ENCODE measurements around the gene PTPN2.

Gene PTPN2

GRCh38 chr18:12924616-12925015 is 40.6 kb upstream of the PTPN2 start:
- H3K27me3 ChIP-seq (ENCODE audit: low read length): no peaks in the 10 kb centered on the region
- H3K9ac ChIP-seq (ENCODE audit: low read length): no peak overlapping the region
- TF ChIP-seq, protein P1, sequence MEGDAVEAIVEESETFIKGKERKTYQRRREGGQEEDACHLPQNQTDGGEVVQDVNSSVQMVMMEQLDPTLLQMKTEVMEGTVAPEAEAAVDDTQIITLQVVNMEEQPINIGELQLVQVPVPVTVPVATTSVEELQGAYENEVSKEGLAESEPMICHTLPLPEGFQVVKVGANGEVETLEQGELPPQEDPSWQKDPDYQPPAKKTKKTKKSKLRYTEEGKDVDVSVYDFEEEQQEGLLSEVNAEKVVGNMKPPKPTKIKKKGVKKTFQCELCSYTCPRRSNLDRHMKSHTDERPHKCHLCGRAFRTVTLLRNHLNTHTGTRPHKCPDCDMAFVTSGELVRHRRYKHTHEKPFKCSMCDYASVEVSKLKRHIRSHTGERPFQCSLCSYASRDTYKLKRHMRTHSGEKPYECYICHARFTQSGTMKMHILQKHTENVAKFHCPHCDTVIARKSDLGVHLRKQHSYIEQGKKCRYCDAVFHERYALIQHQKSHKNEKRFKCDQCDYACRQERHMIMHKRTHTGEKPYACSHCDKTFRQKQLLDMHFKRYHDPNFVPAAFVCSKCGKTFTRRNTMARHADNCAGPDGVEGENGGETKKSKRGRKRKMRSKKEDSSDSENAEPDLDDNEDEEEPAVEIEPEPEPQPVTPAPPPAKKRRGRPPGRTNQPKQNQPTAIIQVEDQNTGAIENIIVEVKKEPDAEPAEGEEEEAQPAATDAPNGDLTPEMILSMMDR (IDR thresholded peaks at IDR 0.05; ENCODE audit: insufficient read depth, low read length, poor library complexity, severe bottlenecking): no peak
- TF ChIP-seq EZH2phosphoT487 (conservative IDR thresholded peaks at IDR 0.05; ENCODE audit: low read length): no peak
- H4K20me1 ChIP-seq (ENCODE audit: low read depth, low read length): no peaks in the 10 kb centered on the region
- no peak overlapping the region for H3K27ac ChIP-seq (ENCODE audit: low read depth, low read length)
- H3K4me3 ChIP-seq (ENCODE audit: insufficient read depth, low read length, poor library complexity, severe bottlenecking): no peak overlapping the region
- no peaks in the 10 kb centered on the region for H3K36me3 ChIP-seq (ENCODE audit: low read length)
- H3K9me3 ChIP-seq (ENCODE audit: insufficient read depth, low read length): no peaks in the 10 kb centered on the region
- H3K4me2 ChIP-seq (ENCODE audit: low read depth, low read length, poor library complexity, severe bottlenecking): no peak overlapping the region
- no peaks in the 10 kb centered on the region for H3F3A ChIP-seq (ENCODE audit: insufficient read depth)
- H3K79me2 ChIP-seq (ENCODE audit: insufficient read depth, low read length): no peaks in the 10 kb centered on the region
- H2AFZ ChIP-seq (ENCODE audit: low read depth, low read length, severe bottlenecking): no peak overlapping the region
- H3K9me2 ChIP-seq (replicated peaks; ENCODE audit: insufficient read depth, low read length): no peaks in the 10 kb centered on the region

DNA sequence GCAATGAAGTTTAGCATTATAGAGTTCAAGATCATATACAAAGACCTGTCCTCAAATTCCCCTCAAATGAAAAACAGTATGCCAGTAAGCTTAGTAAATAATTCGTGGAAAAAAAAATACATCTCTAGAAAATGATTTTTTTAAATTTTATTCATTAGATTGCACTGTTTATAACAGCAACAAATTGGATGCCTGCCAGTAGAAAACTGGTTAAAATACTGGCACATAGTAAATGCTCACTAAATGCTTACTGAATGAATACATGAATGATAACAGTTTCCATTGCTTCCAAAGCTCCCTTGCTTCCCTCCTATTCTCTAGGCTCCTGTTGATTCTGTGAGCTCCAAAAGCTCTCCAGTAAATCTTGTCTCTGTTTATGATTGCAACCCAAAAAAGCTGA is 38.2 kb upstream of the PTPN2 start:
- Histone ChIP-seq H3K79me2 (ENCODE audit: insufficient read depth, low read length) (no peaks in the 10 kb centered on the region), H3K9me3 (ENCODE audit: insufficient read depth, low read length) (no peaks in the 10 kb centered on the region), H3K36me3 (ENCODE audit: low read length) (no peaks in the 10 kb centered on the region), H4K20me1 (ENCODE audit: low read depth, low read length) (no peaks in the 10 kb centered on the region), H3K4me3 (ENCODE audit: insufficient read depth, low read length, poor library complexity, severe bottlenecking) (no peak overlapping the region), H3K4me2 (ENCODE audit: low read depth, low read length, poor library complexity, severe bottlenecking) (no peak overlapping the region), H3K9ac (ENCODE audit: low read length) (no peak overlapping the region), H2AFZ (ENCODE audit: low read depth, low read length, severe bottlenecking) (no peak overlapping the region), H3K27ac (ENCODE audit: low read depth, low read length) (no peak overlapping the region), H3F3A (ENCODE audit: insufficient read depth) (no peaks in the 10 kb centered on the region), H3K9me2 (replicated peaks; ENCODE audit: insufficient read depth, low read length) (no peaks in the 10 kb centered on the region), H3K27me3 (ENCODE audit: low read length) (no peaks in the 10 kb centered on the region)
- no peak for TF ChIP-seq EZH2phosphoT487 (conservative IDR thresholded peaks at IDR 0.05; ENCODE audit: low read length)
- TF ChIP-seq, protein P1 (IDR thresholded peaks at IDR 0.05; ENCODE audit: insufficient read depth, low read length, poor library complexity, severe bottlenecking): no peak

GRCh38 chr18:12921178-12921577 is 37.1 kb upstream of the PTPN2 start:
- H3F3A ChIP-seq (ENCODE audit: insufficient read depth): no peaks in the 10 kb centered on the region
- H3K4me3 ChIP-seq (ENCODE audit: insufficient read depth, low read length, poor library complexity, severe bottlenecking): no peak overlapping the region
- H3K79me2 ChIP-seq (ENCODE audit: insufficient read depth, low read length): no peaks in the 10 kb centered on the region
- H3K9me2 ChIP-seq (replicated peaks; ENCODE audit: insufficient read depth, low read length): no peaks in the 10 kb centered on the region
- H3K27me3 ChIP-seq (ENCODE audit: low read length): no peaks in the 10 kb centered on the region
- H3K36me3 ChIP-seq (ENCODE audit: low read length): no peaks in the 10 kb centered on the region
- no peak overlapping the region for H3K9ac ChIP-seq (ENCODE audit: low read length)
- no peak overlapping the region for H2AFZ ChIP-seq (ENCODE audit: low read depth, low read length, severe bottlenecking)
- no peaks in the 10 kb centered on the region for H3K9me3 ChIP-seq (ENCODE audit: insufficient read depth, low read length)
- H3K4me2 ChIP-seq (ENCODE audit: low read depth, low read length, poor library complexity, severe bottlenecking): no peak overlapping the region
- no peak overlapping the region for H3K27ac ChIP-seq (ENCODE audit: low read depth, low read length)
- TF ChIP-seq EZH2phosphoT487 (conservative IDR thresholded peaks at IDR 0.05; ENCODE audit: low read length): no peak
- TF ChIP-seq, protein P1 (IDR thresholded peaks at IDR 0.05; ENCODE audit: insufficient read depth, low read length, poor library complexity, severe bottlenecking): no peak
- H4K20me1 ChIP-seq (ENCODE audit: low read depth, low read length): no peaks in the 10 kb centered on the region

Data from SU-DHL-6 (cell line).